A204.1 (cell line): Measurements from ENCODE around the gene A1CF.

Source experiments
- FAIRE-seq: peaks from 2 replicates; lab custom pipeline; 2012; peaks lifted over from hg19 to GRCh38; lab: Jason Lieb, UNC

The A1CF gene

DNA sequence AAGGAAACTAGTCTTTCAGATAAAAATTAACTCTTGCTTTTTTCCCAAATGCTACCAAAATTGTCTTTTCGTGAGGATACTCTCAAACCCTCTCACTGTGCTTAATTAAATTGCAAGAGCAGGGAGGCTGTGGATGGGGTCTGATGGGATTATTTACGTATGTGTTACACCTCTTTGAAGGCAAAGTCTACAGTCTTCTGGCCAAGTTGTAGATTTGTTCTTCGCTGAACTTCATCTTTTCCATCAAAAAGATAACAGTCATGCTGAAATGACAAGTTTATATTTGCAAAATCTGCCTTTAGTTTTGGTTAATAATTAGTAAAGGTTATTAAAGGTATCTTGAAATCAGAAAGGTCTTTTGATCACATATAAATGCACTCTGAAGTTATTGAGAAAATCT, 22.7 kb downstream of the A1CF start:
- FAIRE-seq, result no peak

GRCh38 chr10:50861370-50861769, 24.1 kb downstream of the A1CF start:
- no peak for FAIRE-seq

DNA sequence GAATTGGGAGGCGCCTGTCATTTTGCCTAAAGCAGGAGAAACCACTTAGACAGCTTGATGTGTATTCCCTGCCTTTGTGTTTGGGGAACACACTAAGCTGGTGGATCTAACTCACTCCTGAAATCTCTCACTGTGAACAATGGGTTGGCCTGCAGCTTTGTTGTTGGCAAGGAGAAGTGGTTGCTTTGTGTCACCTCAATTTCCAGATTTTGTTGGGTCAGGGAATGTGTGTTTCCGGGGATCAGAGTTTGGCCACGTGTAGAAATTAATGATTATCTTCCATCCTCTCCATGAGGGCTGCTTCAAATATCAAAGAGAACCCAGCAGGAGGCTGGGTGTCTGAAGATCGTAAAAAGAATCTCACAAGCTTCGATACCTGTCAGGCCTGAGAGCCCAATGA, 27.8 kb downstream of the A1CF start:
- no peak for FAIRE-seq

DNA sequence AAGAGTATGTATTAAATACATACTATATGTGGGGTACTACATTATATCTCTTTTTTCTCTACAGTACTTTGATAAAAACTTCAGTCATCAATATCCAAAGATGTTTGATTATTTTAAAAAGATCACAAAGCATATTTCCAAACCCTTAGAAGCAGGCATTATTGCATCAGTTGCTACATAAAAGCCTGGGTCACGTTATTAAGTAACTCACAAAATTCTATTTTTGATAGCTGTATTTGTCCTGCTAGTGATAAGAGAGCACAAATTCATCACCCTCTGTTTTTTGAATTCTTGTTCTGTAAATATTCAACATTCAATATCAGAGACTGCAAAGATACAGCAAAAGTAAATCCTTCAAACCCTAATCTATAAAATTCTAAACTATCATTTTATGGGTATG, 30.0 kb downstream of the A1CF start:
- no peak for FAIRE-seq

DNA sequence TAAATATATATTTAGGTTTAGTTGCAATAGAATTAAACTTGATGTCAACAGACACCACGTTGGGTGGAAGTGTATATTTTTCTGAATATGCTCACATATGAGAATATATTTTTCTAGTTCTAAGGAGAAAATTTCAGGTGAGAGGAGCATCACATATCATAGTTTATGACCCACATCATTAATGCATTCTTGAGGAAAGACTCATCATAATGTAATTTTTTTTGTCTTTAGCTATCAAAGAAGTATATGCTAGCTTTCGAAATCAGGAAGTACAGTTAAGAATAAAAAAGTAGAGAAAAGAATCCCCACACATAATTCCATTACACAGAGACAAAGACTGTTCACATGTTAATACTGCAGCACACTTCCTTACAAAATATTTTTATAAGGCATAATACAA, 30.4 kb downstream of the A1CF start:
- no peak for FAIRE-seq

- no peak for FAIRE-seq
Measured at GRCh38 chr10:50853557-50853956, 31.9 kb downstream of the A1CF start.

DNA sequence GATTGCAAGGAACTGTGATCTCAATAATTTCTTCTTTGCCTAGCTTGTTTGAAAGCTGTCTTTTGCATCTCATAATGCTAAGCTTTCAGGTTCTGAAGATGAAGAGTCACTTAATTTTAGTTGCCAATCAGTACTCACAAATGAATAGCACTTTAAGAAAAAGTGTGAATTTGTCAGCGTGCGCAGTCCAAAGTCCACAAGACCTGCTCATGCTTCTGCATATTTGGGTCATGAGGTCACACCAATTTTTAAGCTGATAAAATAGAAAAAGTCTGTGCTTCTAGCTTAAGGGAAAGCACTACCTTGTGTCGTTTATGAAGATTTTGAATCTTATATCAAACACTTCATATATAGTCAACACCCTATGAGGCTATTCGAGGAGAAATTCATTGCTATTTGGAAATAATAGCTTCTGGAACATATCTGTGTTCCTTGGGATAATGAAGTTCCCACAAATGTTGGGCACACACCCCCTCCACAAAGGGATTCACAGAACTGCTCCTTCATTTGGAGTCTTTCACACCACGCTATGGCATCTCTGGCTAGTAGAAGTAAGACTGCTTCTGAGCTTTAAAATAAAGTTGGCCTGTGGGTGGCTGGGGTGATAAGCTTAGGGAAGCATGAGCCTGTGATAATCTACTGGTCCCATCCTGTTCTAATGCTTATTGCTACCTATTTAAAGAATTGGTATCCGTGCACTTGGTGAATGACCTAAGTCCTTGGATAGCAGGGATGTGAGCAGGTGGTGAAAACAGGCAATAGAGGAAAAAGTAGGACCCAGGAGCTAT, 33.3 kb downstream of the A1CF start:
- FAIRE-seq, result no peak

- FAIRE-seq, result no peak
Measured at GRCh38 chr10:50850578-50851230, 34.7 kb downstream of the A1CF start.

DNA sequence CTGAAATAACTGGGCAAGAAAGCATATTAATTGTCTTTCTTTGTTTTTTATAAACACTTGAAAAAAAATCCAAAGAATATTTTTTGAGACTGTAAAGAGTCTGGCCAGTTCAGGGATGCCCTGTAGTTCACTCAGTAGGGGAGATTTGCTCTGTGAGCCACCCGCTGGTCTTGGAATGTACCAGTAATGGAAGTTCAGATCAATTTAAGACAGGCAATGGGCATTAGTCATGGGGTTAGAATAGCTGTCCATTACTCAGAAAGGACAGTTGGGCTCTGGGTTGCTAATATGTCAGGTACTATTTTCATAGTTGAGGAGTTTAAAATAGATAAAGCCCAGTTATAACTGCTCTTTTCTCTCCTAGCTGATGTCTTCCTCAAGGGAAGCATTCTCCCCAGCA, 38.7 kb downstream of the A1CF start:
- no peak for FAIRE-seq

GRCh38 chr10:50837095-50837494, 48.3 kb downstream of the A1CF start:
- no peak for FAIRE-seq

DNA sequence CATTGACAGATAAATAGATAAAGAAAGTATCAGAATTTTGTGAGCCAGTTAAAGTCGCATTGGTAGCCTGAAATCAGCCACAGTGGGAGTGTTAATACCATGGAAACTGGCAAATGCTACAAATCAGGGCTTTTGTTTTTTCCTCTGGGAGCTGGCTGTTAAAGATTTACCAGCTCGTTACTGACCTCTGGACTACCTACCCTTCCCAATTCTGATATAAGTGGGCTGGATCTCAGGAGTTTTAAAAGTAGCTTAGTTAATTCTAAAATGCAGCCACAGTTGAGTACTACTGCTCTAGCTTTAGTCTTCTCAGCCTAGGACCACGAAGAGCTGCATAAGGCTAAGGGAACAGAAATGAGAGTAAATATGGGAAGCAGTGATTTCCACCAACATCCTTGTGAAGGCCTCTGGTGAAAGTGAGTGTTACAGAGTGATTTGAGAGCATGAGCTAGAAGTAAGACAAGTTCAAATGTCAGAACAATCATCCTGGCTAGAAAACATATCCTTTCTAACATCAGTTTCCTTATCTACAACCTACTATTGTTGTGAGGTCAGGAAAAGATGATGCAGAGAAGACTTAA, 53.2 kb downstream of the A1CF start:
- no peak for FAIRE-seq

- no peak for FAIRE-seq
Measured at GRCh38 chr10:50830066-50830465, 55.4 kb downstream of the A1CF start.

DNA sequence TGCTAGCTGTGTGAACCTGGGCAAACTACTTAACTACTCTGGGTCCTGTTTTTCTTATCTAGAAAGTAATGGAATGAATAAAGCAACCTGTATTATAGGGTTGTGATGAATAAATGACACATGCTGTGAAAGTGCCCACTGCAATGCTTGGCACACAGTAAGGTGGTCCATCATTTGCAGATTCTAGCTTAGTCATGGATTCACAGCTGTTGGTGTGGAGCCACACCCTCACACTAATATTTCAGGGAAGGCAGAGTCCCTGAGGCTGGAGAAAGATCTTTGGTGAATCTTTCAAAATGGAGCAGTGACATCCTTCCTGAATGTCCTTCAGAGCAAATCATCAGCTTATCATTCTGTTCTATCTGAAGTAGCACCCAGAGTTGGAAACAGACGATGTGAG, 60.6 kb downstream of the A1CF start:
- no peak for FAIRE-seq

DNA sequence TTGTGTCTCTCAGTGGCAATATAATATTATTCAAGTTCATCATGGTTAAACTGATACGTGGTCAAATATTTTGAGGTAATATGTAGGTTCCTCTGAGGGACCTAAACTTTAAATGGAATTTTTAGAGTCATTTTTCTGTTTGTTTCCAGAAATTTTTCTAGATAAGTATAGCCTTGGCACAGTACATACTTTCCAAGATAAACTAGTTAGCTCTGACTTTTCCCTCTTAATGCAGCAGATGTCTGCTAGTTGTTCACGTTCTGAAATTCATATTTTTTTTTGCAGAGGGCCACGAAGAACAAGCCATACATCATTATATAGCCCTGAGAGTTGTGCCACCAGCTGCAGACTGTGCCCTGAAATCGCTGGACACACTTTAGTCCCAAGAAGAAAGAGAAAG, 61.6 kb downstream of the A1CF start:
- FAIRE-seq, result no peak

- no peak for FAIRE-seq
Measured at GRCh38 chr10:50809596-50809995, 75.8 kb downstream of the A1CF start.

DNA sequence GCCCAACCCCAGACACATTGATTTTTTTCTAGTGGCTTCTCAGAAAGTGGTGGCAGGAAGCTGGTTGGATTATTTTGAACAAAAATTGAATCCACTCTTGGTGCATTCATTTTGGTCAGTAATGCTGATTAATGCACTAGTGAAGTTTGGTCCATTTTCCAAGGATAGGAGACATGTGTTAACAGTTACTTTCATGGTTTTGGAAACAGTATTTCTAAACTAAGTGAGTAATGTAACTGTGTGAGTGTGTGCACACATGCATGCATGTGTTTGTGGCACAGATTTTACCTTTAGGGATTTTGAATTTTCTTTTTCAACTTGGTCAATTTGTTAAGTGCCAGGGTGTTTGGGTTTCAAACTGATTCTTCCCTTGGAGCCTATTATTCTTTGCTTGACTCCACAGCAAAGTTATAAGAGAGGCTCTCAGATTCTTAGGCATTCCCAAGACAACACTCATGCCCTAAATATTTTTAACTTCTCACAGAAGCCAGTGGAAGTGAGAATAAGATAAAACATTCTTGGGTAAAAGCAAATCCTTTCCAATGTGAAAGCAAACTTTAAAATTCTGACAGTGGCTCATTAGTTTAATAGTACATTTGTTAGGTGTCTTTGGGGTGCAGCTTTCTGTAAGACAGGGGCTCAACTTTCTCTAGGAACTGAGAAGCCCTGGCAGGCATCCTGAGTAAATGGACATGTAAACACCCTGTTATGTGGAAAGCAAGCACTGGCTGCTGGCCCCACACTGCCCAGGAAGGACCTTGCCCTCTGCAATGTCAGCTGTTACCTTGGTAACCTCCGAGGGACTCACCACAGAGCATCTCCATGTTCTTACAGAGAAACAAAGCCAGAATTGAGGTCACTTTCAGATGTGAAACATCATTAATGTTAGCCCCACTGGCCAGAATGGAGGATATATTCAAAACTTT, 77.3 kb downstream of the A1CF start:
- no peak for FAIRE-seq

DNA sequence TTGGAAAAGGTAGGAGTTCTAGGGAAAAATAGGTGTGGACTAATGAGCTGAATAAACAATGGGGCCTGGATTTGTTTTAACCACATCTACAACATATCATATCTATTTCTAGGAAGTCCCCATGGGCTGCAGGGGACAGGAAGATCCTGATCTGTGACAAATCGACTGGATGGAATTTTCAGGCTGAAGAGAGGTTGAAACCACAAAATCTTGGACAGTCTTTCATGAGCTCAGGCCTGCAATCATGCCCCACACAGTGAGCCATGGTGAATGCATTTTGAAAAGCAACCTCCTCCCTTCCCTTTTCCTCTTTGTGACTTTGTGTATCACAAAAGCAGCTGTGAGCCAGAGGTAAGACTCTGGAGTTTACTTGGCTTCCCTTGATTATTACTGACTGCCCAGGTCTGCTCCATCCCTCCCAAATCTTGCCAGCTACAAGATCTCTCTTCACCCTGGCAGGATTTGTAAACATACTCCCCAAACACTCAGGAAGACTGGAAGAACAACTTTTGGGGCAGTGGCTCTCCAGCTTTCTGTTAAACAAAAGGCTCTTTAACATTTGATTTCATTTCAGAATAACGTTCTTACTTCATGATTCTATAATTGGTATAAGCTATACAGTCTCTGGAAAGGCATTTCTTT, 79.3 kb downstream of the A1CF start:
- no peak for FAIRE-seq

DNA sequence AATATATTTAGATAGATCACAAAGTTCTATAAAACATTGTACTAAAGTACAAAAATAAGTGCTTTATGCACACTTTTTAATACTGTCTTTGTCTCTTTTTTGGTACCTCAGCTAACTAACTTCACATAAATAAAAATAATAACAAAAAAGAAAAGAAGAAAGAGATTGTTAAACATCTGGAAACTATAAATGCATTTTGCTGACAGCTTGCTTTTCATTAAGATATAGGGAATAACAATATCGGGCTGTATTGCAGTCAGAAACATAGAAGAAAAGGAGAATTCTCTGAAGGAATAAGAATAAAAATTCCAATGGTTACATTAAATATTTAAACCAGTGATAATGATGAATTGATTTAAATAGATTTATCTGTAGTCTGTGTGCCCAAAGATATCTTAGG, 85.8 kb downstream of the A1CF start:
- FAIRE-seq, result no peak

DNA sequence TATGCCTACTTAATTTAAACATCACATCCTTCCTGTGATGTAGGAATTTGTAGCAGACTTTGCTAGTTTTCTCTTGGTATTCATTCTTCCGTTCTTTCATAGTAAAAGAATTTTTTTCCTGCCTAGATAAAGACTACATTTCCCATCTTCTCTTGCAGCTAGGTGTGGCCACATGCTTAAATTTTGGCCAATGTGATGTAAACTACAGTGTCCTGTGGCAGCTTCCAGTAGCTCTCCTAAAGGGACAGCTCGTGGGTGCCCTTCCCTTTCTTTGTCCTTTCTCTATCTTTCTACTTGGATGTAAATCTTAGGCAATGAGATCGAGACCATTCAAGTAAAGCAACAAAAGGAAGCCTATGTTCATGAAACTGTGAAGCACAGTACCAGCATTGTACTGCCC, 87.1 kb downstream of the A1CF start:
- FAIRE-seq, result no peak

GRCh38 chr10:50796693-50797092, 88.7 kb downstream of the A1CF start:
- no peak for FAIRE-seq

GRCh38 chr10:50794490-50794889, 90.9 kb downstream of the A1CF start:
- FAIRE-seq, result no peak
